Stimulated activated CD8-positive, alpha-beta memory T cell treated with anti-CD3 and anti-CD28 coated beads, Interleukin-7, amount 100 ng/mL, for 24 hours (primary cell): ENCODE measurements around the gene TMEM88.

ENCODE experiments used
- DNase-seq: peaks from one replicate; pipeline ENCODE4 v3.0.0-alpha.2; 2020; ENCODE audit warnings: low read depth

Gene TMEM88

DNA sequence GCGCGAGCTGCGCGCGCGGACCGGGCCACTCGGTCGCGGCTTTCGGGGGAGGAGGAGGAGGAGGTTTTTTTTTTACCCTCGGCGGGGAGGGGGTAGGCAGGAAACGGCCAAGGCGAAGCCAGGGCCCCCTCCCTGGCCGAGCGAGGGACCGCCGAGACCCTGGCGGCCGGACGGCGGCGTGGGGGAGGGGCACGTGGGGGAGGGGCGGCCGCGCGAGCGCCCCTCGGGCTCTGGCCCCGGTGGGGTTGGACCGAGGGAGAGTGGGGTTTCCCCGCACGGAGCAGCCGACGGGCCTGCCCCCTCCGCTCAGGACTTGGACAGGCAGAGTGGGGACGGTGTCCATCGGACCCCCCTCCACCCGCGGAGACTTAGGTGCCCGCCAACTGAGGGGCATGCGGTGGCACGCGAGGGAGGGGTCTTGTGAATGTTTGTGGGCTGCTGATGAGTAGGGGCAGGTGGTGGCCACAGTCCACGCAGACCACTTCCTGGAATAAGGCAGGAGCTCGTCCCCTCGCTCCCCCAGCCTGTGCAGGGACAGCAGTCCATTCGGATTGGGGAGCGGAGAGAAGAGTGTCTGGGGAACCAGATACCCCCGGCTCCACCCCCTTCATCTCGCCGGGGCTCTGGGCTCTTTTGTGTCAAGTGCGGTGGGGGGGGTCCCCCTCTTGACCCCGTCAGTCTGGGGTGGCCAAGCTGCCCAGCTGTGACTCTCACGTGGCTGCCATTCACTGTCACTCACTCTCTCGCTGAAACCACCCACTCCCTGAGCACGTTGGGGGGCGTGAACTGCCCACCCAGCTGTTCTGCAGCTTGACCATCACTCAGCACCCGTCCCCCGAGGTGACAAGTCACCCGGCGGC lies 30.7 kb downstream of the TMEM88 start:
- no peak for DNase-seq

DNA sequence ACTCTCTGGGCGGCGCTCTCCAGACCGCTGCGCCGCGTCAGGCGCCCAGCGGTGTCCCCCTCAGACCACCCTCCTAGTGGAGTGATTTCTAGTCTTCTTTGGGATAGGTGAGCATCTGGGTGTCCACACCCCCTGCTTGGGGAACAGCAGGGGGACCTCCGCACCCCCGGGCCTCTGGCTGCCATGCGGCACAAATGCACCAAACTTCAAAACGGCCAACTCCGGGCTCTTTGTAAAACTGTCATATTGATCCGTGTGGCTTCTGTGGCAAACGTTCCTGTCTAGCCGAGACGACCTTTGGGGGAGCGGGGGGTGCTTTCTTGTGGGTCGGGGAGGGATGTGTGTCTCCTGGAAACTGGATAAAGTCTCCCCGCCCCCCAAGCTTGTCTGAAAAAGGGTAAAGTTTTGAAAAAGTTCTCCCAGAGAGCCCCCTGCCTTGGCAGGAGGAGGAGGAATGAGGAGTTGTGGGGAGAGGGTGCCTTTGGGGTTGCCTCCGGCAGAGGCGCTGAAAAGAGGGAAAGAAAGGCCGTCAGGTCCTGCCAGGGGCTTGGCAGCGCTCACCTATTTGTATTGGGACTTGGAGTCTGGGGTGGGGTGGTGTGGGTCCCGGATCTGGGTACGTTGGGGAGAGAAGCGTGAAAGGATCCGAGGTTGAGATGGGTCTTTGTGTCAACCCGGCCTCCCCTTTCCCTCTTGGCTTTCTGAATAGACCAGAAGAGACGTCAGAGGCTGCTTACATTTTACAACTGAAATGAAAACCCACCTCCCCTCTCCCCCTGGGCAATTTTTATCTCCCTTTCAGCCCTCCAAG lies 31.6 kb downstream of the TMEM88 start:
- DNase-seq = no peak

DNA sequence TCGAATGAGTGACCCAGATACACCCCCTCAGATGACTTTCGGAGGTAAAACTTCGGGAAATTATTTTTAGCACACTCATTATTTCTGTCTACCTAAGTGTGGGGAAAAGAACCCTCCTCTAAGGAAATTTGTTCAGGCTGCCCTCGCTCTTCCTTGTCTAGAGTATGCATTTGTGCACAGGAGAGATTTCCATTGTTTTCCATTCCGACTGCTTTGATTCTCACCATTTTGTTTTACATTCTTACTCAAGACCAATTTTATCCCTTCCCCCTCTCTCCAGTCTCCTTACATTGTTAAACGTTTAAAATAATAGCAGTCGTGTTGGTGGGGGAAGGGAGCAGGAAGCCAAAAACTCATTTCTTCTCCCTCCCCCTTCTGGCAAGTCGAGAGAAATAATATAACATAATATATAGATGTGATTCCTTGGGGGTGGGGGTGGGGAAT lies 32.2 kb downstream of the TMEM88 start:
- DNase-seq = no peak

DNA sequence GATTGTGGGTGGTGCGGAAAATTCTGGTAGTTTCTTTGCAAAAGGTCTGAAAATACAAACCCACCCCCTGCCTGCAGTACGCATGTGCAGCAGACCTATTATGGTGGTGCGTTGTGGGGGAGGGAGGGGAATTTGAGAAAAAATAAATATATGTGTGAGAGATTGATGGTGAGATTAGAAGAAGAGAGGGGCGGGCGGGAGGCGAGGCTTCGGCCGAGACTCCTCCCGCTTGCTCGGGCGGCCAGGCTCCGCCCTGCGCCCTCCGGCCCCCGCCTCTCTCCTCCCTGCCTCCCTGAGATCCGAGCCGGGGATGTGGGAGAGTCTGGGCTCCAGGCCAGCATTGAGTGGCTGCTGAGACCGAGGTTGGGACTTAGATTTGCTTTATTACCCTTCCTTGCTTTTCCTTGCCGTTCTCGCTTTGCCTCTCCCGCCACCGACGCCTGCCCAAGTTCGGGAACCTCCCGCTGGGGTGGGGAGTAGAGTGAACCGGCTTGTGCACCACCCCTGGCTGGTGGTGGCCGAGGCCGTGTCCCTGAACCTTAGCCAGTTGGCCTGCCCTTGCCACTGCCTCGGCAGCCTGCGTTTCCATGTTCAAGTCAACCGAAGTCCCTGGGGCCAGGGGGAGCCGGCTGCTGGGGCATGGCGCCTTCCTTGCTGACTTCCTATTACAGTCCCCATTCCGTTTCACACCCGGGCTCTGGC lies 32.8 kb downstream of the TMEM88 start:
- peak; percentile 73 for DNase-seq

DNA sequence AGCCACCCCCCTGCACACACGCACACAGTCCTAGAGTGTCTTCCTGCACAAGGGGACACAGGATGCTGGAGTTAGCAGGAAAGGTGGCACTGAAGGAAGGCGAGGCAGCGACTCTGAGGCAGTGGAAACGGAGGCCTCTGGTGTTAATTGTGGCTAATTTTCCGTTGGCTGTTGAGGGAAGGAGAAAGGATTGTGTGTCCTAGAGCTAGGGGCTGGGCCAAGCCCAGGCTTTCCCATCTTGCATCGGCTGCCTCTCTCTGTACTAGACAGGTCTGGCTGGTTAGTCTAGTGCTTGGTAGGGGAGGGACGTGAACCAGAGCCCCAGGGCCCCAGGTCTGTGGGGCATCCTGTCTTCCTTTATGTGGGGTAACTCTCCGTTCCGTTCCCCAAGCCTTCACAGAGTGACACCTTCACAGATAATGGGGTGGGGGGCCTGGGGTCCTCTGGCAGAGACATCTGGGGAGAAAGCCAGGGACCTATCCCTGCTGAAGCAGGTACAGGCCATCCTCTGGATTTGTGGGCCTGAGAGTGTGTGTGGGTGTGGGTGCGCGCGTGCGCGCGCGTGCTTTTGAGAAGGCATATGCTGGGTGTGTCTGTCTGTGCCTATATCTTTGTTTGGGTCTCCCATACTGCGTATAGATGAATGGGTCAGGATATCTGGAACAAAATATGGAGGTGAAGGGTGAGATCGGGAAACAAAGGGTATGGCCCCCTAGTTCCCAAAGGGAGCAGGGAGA lies 33.5 kb downstream of the TMEM88 start, which contains the start of gene CHD3:
Gene CHD3 (plus strand): TSS at position 606 of the 737 bp plus-strand sequence. CDS start 212 bp downstream, outside the sequence.
- no peak for DNase-seq

DNA sequence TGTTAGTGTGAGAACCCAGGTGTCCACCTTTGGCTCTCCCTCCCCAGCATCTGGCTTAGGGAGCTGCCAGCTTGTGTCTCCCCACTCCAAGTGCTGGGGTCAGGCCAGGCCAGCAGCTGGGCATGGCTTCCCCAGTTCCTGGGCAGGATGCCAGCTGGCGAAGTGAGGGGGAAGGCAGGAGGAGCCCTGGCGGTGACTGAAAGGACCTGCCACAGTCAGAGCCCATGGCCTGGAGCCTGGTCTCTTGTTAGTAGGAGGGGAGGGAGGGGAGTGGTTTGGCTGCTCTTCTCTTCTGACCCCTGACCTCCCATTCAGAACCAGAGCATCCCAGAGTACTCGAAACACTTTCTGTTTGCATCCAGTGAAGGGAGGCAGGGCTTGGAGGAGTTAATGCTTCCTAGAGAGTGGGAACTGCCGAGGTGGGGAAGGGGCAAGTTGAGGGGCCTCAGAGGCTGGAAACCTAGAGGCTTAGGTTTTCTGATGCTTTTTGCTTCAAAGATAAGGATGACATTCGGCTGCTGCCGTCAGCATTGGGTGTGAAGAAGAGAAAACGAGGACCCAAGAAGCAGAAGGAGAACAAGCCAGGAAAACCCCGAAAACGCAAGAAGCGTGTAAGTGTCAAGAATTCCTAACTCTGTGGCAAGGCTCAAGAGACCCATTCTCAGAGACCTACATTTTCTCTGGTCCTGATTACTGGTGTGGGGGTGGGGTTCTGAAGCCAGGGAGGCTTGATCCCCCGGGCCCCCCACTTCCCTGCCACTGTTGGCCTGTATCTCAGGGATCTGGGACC lies 34.5 kb downstream of the TMEM88 start:
- DNase-seq = no peak

DNA sequence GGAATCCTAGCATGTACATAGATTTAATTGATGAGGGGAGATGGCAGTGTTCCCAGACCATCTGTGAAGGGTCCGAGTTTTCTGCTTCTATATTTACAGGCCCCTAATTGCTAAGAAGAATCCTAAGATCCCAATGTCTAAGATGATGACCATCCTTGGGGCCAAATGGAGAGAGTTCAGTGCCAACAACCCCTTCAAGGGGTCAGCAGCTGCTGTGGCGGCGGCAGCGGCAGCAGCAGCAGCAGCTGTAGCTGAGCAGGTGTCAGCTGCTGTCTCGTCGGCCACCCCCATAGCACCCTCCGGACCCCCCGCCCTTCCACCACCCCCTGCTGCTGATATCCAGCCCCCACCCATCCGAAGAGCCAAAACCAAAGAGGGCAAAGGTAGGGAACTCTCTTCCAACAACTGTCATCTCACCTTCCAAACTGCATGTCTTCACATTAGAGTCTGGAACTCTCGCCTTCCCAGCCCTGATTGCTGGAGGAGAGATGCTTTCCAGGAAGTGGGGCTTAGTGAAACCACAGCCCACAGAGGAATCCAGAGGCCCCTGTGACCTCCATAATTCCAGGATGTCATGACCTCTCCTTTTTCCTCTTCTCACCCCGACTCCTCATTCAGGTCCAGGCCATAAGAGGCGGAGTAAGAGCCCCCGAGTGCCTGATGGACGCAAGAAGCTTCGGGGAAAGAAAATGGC lies 38.5 kb downstream of the TMEM88 start:
- DNase-seq = no peak

DNA sequence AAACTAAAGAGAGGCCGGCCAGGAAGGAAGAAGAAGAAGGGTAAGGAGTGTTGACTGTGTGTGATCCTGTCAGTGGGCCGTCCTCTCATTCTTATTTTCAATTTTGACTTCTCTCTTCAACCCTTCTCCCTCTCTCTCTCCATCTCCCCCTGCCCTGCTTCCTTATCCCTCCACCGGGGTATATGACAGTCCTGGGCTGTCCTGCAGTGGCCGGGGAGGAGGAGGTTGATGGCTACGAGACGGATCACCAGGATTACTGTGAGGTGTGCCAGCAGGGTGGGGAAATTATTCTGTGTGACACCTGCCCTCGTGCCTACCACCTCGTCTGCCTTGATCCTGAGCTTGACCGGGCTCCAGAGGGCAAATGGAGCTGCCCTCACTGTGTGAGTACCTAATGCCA lies 39.4 kb downstream of the TMEM88 start:
- no peak for DNase-seq

DNA sequence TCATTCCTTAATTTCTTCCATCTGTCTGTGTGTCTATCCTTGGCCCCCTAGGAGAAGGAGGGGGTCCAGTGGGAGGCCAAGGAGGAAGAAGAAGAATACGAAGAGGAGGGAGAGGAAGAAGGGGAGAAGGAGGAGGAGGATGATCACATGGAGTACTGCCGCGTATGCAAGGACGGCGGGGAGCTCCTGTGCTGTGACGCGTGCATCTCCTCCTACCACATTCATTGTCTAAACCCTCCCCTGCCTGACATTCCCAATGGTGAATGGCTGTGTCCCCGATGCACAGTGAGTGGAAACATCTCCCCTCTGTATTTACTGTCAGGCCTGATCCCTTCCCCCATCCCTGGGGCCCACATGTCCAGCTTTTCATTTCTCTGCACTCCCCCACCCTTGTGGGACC lies 40.0 kb downstream of the TMEM88 start:
- no peak for DNase-seq

DNA sequence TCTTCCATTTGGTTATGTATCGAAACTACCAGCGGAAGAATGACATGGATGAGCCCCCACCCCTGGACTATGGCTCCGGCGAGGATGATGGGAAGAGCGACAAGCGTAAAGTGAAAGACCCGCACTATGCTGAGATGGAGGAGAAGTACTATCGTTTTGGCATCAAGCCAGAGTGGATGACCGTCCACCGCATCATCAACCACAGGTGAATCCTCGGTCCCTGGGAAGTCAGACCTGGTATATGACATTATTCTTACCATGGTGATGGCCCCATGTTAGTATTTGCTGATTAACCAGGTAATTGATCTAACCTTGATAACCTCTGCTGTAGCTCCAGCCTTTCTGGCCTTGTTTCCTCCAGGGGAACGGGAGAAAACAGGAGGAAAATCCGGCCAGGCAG lies 42.2 kb downstream of the TMEM88 start:
- no peak for DNase-seq

DNA sequence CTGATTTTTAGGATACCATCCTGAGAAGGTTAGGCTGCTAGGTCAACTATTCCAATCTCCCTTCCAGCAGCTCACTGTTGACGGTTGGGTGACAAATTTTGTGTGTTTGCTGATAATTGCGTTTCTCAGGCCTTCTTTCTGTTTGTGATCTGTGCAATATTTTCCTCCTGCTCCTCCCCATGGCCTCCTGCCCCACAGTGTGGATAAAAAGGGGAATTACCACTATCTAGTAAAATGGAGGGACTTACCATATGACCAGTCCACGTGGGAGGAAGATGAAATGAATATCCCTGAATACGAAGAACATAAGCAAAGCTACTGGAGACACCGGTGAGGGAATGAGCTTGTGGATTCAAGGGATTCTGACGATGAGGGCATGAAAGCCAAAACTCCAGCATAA lies 42.9 kb downstream of the TMEM88 start:
- DNase-seq = no peak

DNA sequence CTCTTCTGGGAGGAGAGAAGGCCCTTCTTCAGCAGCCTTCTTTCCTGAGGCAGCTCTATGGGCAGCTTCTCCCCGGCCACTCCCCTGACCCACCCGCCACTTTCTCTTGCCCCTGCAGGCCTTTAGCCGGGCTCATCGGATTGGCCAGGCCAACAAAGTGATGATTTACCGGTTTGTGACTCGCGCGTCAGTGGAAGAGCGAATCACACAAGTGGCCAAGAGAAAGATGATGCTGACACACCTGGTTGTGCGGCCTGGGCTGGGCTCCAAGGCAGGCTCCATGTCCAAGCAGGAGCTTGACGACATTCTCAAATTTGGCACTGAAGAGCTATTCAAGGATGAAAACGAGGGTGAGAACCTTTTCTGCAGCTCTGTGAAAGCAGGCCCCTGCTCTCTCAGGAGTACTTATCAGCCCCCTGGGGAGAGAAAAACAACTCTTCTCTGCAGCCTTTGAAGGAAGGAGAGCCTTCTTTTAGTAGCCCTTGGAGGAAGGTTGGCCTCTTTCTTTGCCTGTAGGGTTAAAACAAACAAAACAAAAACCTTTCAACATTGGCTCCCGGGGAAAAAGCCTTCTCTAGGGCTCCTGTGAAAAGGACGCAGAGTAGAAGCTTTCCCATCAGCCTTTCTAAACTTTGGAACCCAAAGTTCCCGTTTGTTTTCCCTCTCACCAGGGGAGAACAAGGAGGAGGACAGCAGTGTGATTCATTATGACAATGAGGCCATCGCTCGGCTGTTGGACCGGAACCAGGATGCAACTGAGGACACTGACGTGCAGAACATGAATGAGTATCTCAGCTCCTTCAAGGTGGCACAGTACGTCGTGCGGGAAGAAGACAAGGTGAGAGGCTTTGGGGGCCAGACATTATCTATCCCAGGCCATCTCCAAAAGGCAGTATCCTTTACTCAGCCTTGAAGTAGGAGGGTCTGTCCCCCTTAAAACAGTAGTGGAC lies 48.6 kb downstream of the TMEM88 start:
- DNase-seq = no peak
